GM19193 (cell line): Measurements from ENCODE around the gene ABCA7.

Experiments used
- POLR2A ChIP-seq: IDR thresholded peaks from 4 replicates; pipeline ENCODE4 v1.6.1; 2011; ENCODE audit not compliant: insufficient read depth, insufficient read length; ENCODE audit errors: extremely low read depth

Gene ABCA7

GRCh38 chr19:1041272-1041834, 1.4 kb downstream of the ABCA7 start:
- TF ChIP-seq POLR2A: no peak

- TF ChIP-seq POLR2A: no peak
Observed at GRCh38 chr19:1041835-1042685, 2.2 kb downstream of the ABCA7 start.

- TF ChIP-seq POLR2A: no peak
Observed at GRCh38 chr19:1042689-1043511, 3.0 kb downstream of the ABCA7 start.

- no peak for TF ChIP-seq POLR2A
Observed at GRCh38 chr19:1045247-1045603, 5.3 kb downstream of the ABCA7 start.

- no peak for TF ChIP-seq POLR2A
Observed at GRCh38 chr19:1046117-1046626, 6.3 kb downstream of the ABCA7 start.

GRCh38 chr19:1046836-1047695, 7.2 kb downstream of the ABCA7 start:
- TF ChIP-seq POLR2A: no peak

GRCh38 chr19:1047696-1048147, 7.8 kb downstream of the ABCA7 start:
- TF ChIP-seq POLR2A: no peak

GRCh38 chr19:1049106-1049505, 9.2 kb downstream of the ABCA7 start:
- no peak for TF ChIP-seq POLR2A

- no peak for TF ChIP-seq POLR2A
Observed at GRCh38 chr19:1049800-1050199, 9.9 kb downstream of the ABCA7 start.

- TF ChIP-seq POLR2A: no peak
Observed at GRCh38 chr19:1050989-1051788, 11.3 kb downstream of the ABCA7 start.

GRCh38 chr19:1051791-1052190, 11.9 kb downstream of the ABCA7 start:
- TF ChIP-seq POLR2A: no peak

- no peak for TF ChIP-seq POLR2A
Observed at GRCh38 chr19:1052349-1052975, 12.6 kb downstream of the ABCA7 start.

- TF ChIP-seq POLR2A: no peak
Observed at GRCh38 chr19:1053176-1054101, 13.5 kb downstream of the ABCA7 start.
